ENCODE data around the gene GPR42. TPM values are rescaled to one million over a fixed set of nuclear protein-coding genes. Genes with fewer than 3 reads are reported as not detected.
"Not testable (repeated sequence)": the region's sequence is repeated elsewhere in the genome, so short reads cannot be mapped to it uniquely, and the experiment has no call there.

The GPR42 gene
- total and polyA plus RNA-seq, 2 of the 4 experiments (the other 2 are of a cell fraction), result not detected

DNA sequence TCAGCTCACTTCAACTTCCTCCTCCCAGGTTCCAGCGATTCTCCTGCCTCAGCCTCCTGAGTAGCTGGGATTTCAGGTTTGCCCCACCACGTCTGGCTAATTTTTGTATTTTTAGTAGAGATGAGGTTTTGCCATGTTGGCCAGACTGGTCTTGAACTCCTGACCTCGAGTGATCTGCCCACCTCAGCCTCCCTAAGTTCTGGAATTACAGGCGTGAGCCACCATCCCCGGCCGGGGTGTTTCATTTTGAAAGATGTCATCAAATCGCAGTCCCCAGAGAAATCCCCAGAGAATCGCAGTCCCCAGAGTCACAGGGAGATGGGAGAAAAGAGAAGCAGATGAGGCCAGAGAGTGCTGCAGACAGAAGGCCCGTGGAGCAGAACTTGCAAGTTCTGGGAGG, 30.5 kb downstream of the GPR42 start:
- H4K8ac ChIP-seq (ENCODE audit: low read depth in 2 of 2, low read length in 2 of 2); H4K20me1 ChIP-seq (ENCODE audit: insufficient read depth, low read length); H3K79me1 ChIP-seq (ENCODE audit: low read depth in 1 of 2, low read length in 2 of 2); intact Hi-C loops (cut with micrococcal nuclease); H3K14ac ChIP-seq (replicated peaks; ENCODE audit: low read depth, low read length); H3K27me3 ChIP-seq (ENCODE audit: control insufficient read depth, insufficient read depth, low read length); H4K91ac ChIP-seq (ENCODE audit: insufficient read depth, low read depth, low read length); BruUV-seq (replicated peaks); H3K9me3 ChIP-seq (ENCODE audit: control insufficient read depth, insufficient read depth, low read length); dilution Hi-C loops (cut with HindIII; ENCODE audit: low sequenced_read_pairs, unreplicated experiment); H3K9me1 ChIP-seq (ENCODE audit: insufficient read depth, low read length); ATAC-seq (ENCODE audit: low read depth); H2AK5ac ChIP-seq (ENCODE audit: low read depth, low read length); H2BK15ac ChIP-seq (ENCODE audit: low read depth, low read length); H2AK9ac ChIP-seq (replicated peaks; ENCODE audit: low read depth, low read length, poor library complexity); DNase-seq; POLR2A ChIA-PET (ENCODE audit: unreplicated experiment); in situ Hi-C loops (cut with MboI; ENCODE audit: low sequenced_read_pairs); H2AFZ ChIP-seq (replicated peaks; ENCODE audit: low read length, poor library complexity); H3K4me3 ChIP-seq (ENCODE audit: insufficient read depth, low read depth, low read length); H3K56ac ChIP-seq (ENCODE audit: extremely low read depth, insufficient read depth, low read length); H3K36me3 ChIP-seq (ENCODE audit: control insufficient read depth, insufficient read depth, low read length); H3K23ac ChIP-seq (ENCODE audit: low read depth, low read length); H3K4me2 ChIP-seq (ENCODE audit: low read depth, low read length); H3K18ac ChIP-seq (ENCODE audit: low read depth, low read length); CTCF ChIA-PET; H3K9ac ChIP-seq (ENCODE audit: low read depth, low read length); H2BK20ac ChIP-seq (ENCODE audit: low read depth, low read length); H2BK120ac ChIP-seq (ENCODE audit: low read depth, low read length); H3K4me1 ChIP-seq (ENCODE audit: control insufficient read depth, insufficient read depth, low read length); H3K4ac ChIP-seq (ENCODE audit: low read depth, low read length); H3K27ac ChIP-seq (ENCODE audit: insufficient read depth, low read length); H2BK5ac ChIP-seq (ENCODE audit: low read depth, low read length, poor library complexity, severe bottlenecking); H4K5ac ChIP-seq (ENCODE audit: low read depth, low read length): not testable (repeated sequence)
- WGBS, 2 experiments (ENCODE audit: extremely low coverage in 2 of 2, insufficient read length in 1 of 2), result 63% methylated on average over 2 of the region's 9 CpGs; no CpG with 5 or more reads in 1 of the 2 experiments
